ENCODE data around the gene AP4B1. TPM values are rescaled to one million over a fixed set of nuclear protein-coding genes. Genes with fewer than 3 reads are reported as not detected.

Gene AP4B1
- total and polyA plus RNA-seq, 2 donors (not counting 1 experiment from before 2014, with no cell fraction given), result 52.2 to 55.2 TPM

- Histone ChIP-seq H3K27me3 (replicated peaks in 1 of 4; ENCODE audit: control extremely low read depth in 1 of 4, control insufficient read depth in 3 of 4, insufficient read depth in 4 of 4, low read length in 3 of 4) (no peaks in the 10 kb centered on the region), H3K4me1 (ENCODE audit: control insufficient read depth in 2 of 2, insufficient read depth in 2 of 2, low read length in 2 of 2) (peaks cover 50 to 52% of the 10 kb centered on the region in 2 donors), H3K36me3 (replicated peaks in 1 of 2; ENCODE audit: control extremely low read depth in 1 of 2, control insufficient read depth in 1 of 2, extremely low read depth in 1 of 2, insufficient read depth in 2 of 2, low read length in 1 of 2) (no peaks in the 10 kb centered on the region), H3K9ac (ENCODE audit: low read length) (peak overlapping the region; percentile 70), H3K4me2 (replicated peaks; ENCODE audit: low read depth, low read length, poor library complexity, severe bottlenecking) (peak overlapping the region; percentile 75), H3K4me3 (ENCODE audit: control extremely low read depth in 1 of 5, extremely low read depth in 1 of 5, insufficient read depth in 1 of 5, low read depth in 2 of 5, low read length in 4 of 5) (peak overlapping the region in 2 of 5 experiments; percentile 11 to 70), H3K27ac (ENCODE audit: low read length in 2 of 2) (peak overlapping the region; percentile 84 to 91), H4K20me1 (ENCODE audit: control insufficient read depth, insufficient read depth, low read length, poor library complexity, severe bottlenecking) (no peaks in the 10 kb centered on the region), H3K9me3 (ENCODE audit: control extremely low read depth in 1 of 3, control insufficient read depth in 2 of 3, insufficient read depth in 1 of 3, low read length in 2 of 3) (no peaks in the 10 kb centered on the region), H2AFZ (ENCODE audit: insufficient read depth, low read depth, low read length, poor library complexity, severe bottlenecking) (peak overlapping the region; percentile 54), H3K79me2 (ENCODE audit: control insufficient read depth, insufficient read depth, low read length) (peaks cover 39% of the 10 kb centered on the region)
- DNase-seq, result peak; percentile 44
- intact Hi-C loops (cut with micrococcal nuclease), result no loop called here
- Mint-ChIP-seq H3K9me3 (ENCODE audit: insufficient read depth) (no peaks in the 10 kb centered on the region), H3K4me1 (peaks cover 63% of the 10 kb centered on the region), H3K4me3 (peak overlapping the region; percentile 92), H3K27me3 (no peaks in the 10 kb centered on the region), H3K27ac (peak overlapping the region; percentile 96)
- POLR2A ChIA-PET, result no interaction called here
- TF ChIP-seq CTCF (IDR thresholded peaks at IDR 0.05) (no peak), EZH2 (IDR thresholded peaks at IDR 0.05; ENCODE audit: borderline replicate concordance, insufficient read depth, low read depth, low read length, poor library complexity, severe bottlenecking) (no peak)
- CTCF ChIA-PET, result interaction anchor here (1.0 to 1.3 kb wide), 3 partner anchors 13 to 37 kb away, joined by 3 to 9 read pairs (median 3); no protein-coding TSS in a partner anchor
- ATAC-seq (ENCODE audit: low read depth), result peak; percentile 11
These were observed 32.2 kb downstream of the AP4B1 start for GRCh38 chr1:113872219-113872935.

- POLR2A ChIA-PET, result no interaction called here
- Mint-ChIP-seq H3K27ac (peak within 1 kb of the TSS; percentile 96), H3K4me3 (peak within 1 kb of the TSS; percentile 92), H3K9me3 (ENCODE audit: insufficient read depth) (no peaks in the 10 kb centered on the region), H3K27me3 (no peaks in the 10 kb centered on the region), H3K4me1 (peaks cover 67% of the 10 kb centered on the region)
- peak within 1 kb of the TSS; percentile 70 for H3K9ac ChIP-seq (ENCODE audit: low read length)
- H3K27ac ChIP-seq (ENCODE audit: low read length in 2 of 2), result peak within 1 kb of the TSS; percentile 84 to 91
- peak within 1 kb of the TSS; percentile 54 for H2AFZ ChIP-seq (ENCODE audit: insufficient read depth, low read depth, low read length, poor library complexity, severe bottlenecking)
- H3K4me1 ChIP-seq (ENCODE audit: control insufficient read depth in 2 of 2, insufficient read depth in 2 of 2, low read length in 2 of 2), result peaks cover 50 to 52% of the 10 kb centered on the region in 2 donors
- CTCF ChIA-PET, result interaction anchor here (1.0 to 1.3 kb wide), 2 partner anchors 12 to 36 kb away, joined by 3 to 9 read pairs; no protein-coding TSS in a partner anchor
- H3K27me3 ChIP-seq (replicated peaks in 1 of 4; ENCODE audit: control extremely low read depth in 1 of 4, control insufficient read depth in 3 of 4, insufficient read depth in 4 of 4, low read length in 3 of 4), result no peaks in the 10 kb centered on the region
- peak within 1 kb of the TSS; percentile 75 for H3K4me2 ChIP-seq (replicated peaks; ENCODE audit: low read depth, low read length, poor library complexity, severe bottlenecking)
- H3K4me3 ChIP-seq (ENCODE audit: control extremely low read depth in 1 of 5, extremely low read depth in 1 of 5, insufficient read depth in 1 of 5, low read depth in 2 of 5, low read length in 4 of 5), result peak within 1 kb of the TSS; percentile 52 to 72 (median 66)
- H3K36me3 ChIP-seq (replicated peaks in 1 of 2; ENCODE audit: control extremely low read depth in 1 of 2, control insufficient read depth in 1 of 2, extremely low read depth in 1 of 2, insufficient read depth in 2 of 2, low read length in 1 of 2), result no peaks in the 10 kb centered on the region
- TF ChIP-seq EZH2 (IDR thresholded peaks at IDR 0.05; ENCODE audit: borderline replicate concordance, insufficient read depth, low read depth, low read length, poor library complexity, severe bottlenecking), result no peak
- no peak for TF ChIP-seq CTCF (IDR thresholded peaks at IDR 0.05)
- peaks cover 46% of the 10 kb centered on the region for H3K79me2 ChIP-seq (ENCODE audit: control insufficient read depth, insufficient read depth, low read length)
- H4K20me1 ChIP-seq (ENCODE audit: control insufficient read depth, insufficient read depth, low read length, poor library complexity, severe bottlenecking), result no peaks in the 10 kb centered on the region
- ATAC-seq (ENCODE audit: low read depth), result peak; percentile 93
- peak; percentile 88 for DNase-seq
- no peaks in the 10 kb centered on the region for H3K9me3 ChIP-seq (ENCODE audit: control extremely low read depth in 1 of 3, control insufficient read depth in 2 of 3, insufficient read depth in 1 of 3, low read length in 2 of 3)
- intact Hi-C loops (cut with micrococcal nuclease), result loop anchor here (1.0 kb wide), 5 partner anchors 12 to 59 kb away; partner anchors contain the start of genes DCLRE1B, HIPK1 and RSBN1
- 3% methylated on average over 3 of the region's 4 CpGs for WGBS (ENCODE audit: insufficient coverage)
These were observed 32.9 kb downstream of the AP4B1 start, which contains the start of gene PTPN22 for GRCh38 chr1:113871597-113872113. Gene PTPN22, minus strand, starts transcription at chr1:113871712.
